Heart left ventricle (tissue), 16 donors: ENCODE results near the gene IGFL4. TPM values are rescaled to one million over a fixed set of nuclear protein-coding genes. Genes with fewer than 3 reads are reported as not detected.

Experiments
- ATAC-seq, 4 donors: fragments of 200-7000 bp; cut with Tn5 transposase; one replicate each; pipeline ENCODE4 v1.9.1; 2020 to 2022; ENCODE audit warnings: moderate library complexity in 4 of 4, mild to moderate bottlenecking in 3 of 4, moderate number of reproducible peaks in 1 of 4
- DNase-seq, 5 donors: peaks; one replicate each; pipeline ENCODE4 v3.0.0-alpha.2; 2020
- H3K27ac ChIP-seq, 12 donors: fragments of 200-600 bp; sonication (generic) in 4 of 12; one replicate each; pipeline versions ENCODE4 v1.5.0 to v1.8.0; 2016 to 2022; ENCODE audit warnings: mild to moderate bottlenecking in 2 of 12
- H3K27me3 ChIP-seq, 9 donors: fragments of 200-600 bp; sonication (generic) in 2 of 9; one replicate each; pipeline versions ENCODE4 v1.5.1 to v1.8.0; 2016 to 2022; ENCODE audit warnings: mild to moderate bottlenecking in 3 of 9
- H3K36me3 ChIP-seq, 9 donors: fragments of 200-600 bp; sonication (generic) in 2 of 9; one replicate each; pipeline versions ENCODE4 v1.5.0 to v1.8.0; 2018 to 2022; ENCODE audit warnings: mild to moderate bottlenecking in 2 of 9
- H3K4me1 ChIP-seq, 12 donors: fragments of 200-600 bp; sonication (generic) in 4 of 12; one replicate each; pipeline versions ENCODE4 v1.5.0 to v1.8.0; 2016 to 2022; ENCODE audit warnings: mild to moderate bottlenecking in 3 of 12
- H3K4me3 ChIP-seq, 12 donors: fragments of 200-600 bp; sonication (generic) in 4 of 12; one replicate each; pipeline versions ENCODE4 v1.5.0 to v1.8.0; 2017 to 2022; ENCODE audit warnings: mild to moderate bottlenecking in 9 of 12, moderate library complexity in 4 of 12
- H3K9me3 ChIP-seq, 12 donors: fragments of 200-600 bp; sonication (generic) in 4 of 12; one replicate each; pipeline versions ENCODE4 v1.5.0 to v1.8.0; 2016 to 2022; ENCODE audit warnings: mild to moderate bottlenecking in 1 of 12
- POLR2A ChIP-seq, 2 donors: fragments of 450-650 bp; IDR thresholded peaks; one replicate each; pipeline ENCODE4 v1.6.1; 2017; ENCODE audit warnings: antibody characterized with exemption in 2 of 2, mild to moderate bottlenecking in 2 of 2, moderate library complexity in 2 of 2
- WGBS, 4 donors: extraction: QIAGEN DNeasy Blood & Tissue Kit in 2 of 4; methylation state at CpG; one replicate each; pipeline versions ENCODE4 v1.1.5 to v1.1.7; 2013 to 2018; 5-methylcytosine and 5-hydroxymethylcytosine counted together
- intact Hi-C, 10 donors: fragments of 100-400 bp; cut with DNase I; formaldehyde crosslinking; loops; one replicate each; pipeline versions ENCODE4 v1.11.1 to v1.14.2; 2022
- microRNA counts, 2 donors: library from miRNA; unstranded; fragments of <30 nt; microRNA quantifications; one replicate each; lab custom pipeline; 2016
- microRNA-seq, 4 donors: library from miRNA; unstranded; fragments of <30 nt; microRNA quantifications; one replicate each; pipeline versions ENCODE4 to v1.2.0, GENCODE V29; 2017 to 2020
- polyA plus RNA-seq, 2 donors: library from polyadenylated mRNA; stranded (reverse); fragments of 200-250 nt; gene quantifications; one replicate each; pipeline ENCODE4 v1.2.3, GENCODE V29; 2013
- total RNA-seq, 9 donors: library from RNA; depleted of rRNA in 2 of 9; stranded (reverse); fragments of >200 nt in 2 of 9; fragmentation: NEBNext Ultra II Directional in 3 of 9; extraction: Animal tissue kit (Norgen Biotek cat#: 25700) in 3 of 9; gene quantifications; one replicate each; pipeline versions ENCODE4 v1.1.0 to v1.2.4, GENCODE V29; 2016 to 2023
- TF ChIP-seq, protein P1 (sequence below), 12 donors: fragments of 200-600 bp; sonication (generic) in 4 of 12; IDR thresholded peaks; one replicate each; pipeline versions ENCODE4 v1.5.0 to v1.8.0; 2018 to 2022; ENCODE audit warnings: antibody characterized with exemption in 12 of 12, mild to moderate bottlenecking in 5 of 12
- donor health status: ischemic (EF 13 %, LVEDD 7.1; RV severe dilation, severe dysfunction).
- donor health status: healthy with polysubstance abuse.
- donor health status: DM: no; HTN: yes; CAD: no.
- donor health status: DM: no; HTN: no; CAD: no.
- donor health status: ischemic (EF 25% LVEDD 6.9; RV normal size, moderate dysfunction).
- donor health status: ischemic (EF 25% LVEDD 5.7; RV mildly dilated, moderate dysfunction).
- donor health status: healthy.
- donor health status: DM: yes; HTN: yes; CAD: no.
- donor health status: ischemic (EF 35%, LVEDD 5.7; RV mildly dilated, moderate dysfunction).
- donor health status: nonischemic (EF 11% LVEDD 7.7; RV severe dilation, severe dysfunction).
- donor health status: DM: yes; HTN: yes; CAD: no.
- donor health status: PGD.
- donor health status: ischemic (EF 29% LVEDD 5.4; RV normal size, mild dysfunction).
- donor health status: nonischemic (EF 23%, LVEDD 6.1; RV moderate dilation, normal function).

The IGFL4 gene
- total and polyA plus RNA-seq, 11 donors: not detected

GRCh38 chr19:45994456-45994997, 46.3 kb downstream of the IGFL4 start:
- DNase-seq (no peak), ATAC-seq (peak in 1 of 4 donors; percentile 1)
- TF ChIP-seq, protein P1, sequence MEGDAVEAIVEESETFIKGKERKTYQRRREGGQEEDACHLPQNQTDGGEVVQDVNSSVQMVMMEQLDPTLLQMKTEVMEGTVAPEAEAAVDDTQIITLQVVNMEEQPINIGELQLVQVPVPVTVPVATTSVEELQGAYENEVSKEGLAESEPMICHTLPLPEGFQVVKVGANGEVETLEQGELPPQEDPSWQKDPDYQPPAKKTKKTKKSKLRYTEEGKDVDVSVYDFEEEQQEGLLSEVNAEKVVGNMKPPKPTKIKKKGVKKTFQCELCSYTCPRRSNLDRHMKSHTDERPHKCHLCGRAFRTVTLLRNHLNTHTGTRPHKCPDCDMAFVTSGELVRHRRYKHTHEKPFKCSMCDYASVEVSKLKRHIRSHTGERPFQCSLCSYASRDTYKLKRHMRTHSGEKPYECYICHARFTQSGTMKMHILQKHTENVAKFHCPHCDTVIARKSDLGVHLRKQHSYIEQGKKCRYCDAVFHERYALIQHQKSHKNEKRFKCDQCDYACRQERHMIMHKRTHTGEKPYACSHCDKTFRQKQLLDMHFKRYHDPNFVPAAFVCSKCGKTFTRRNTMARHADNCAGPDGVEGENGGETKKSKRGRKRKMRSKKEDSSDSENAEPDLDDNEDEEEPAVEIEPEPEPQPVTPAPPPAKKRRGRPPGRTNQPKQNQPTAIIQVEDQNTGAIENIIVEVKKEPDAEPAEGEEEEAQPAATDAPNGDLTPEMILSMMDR (IDR thresholded peaks at IDR 0.05): no peak
- TF ChIP-seq POLR2A (IDR thresholded peaks at IDR 0.05): no peak
- H3K36me3 ChIP-seq: peaks cover 0 to 5% (median 0%) of the 10 kb centered on the region in 9 donors
- peaks cover 3 to 16% (median 13%) of the 10 kb centered on the region in 12 donors for H3K4me1 ChIP-seq
- H3K9me3 ChIP-seq: no peaks in the 10 kb centered on the region
- 13 to 17% (median 13%) methylated on average over 8 of the region's 8 CpGs for WGBS, 4 donors
- intact Hi-C loops: loop anchor here in 2 of 10 donors (2.0 to 5.0 kb wide), 2 partner anchors 67 to 92 kb away; partner anchors contain the start of gene MYPOP (in 1 of the 2)
- peak overlapping the region in 11 of 12 donors; percentile 24 to 91 (median 68) for H3K4me3 ChIP-seq
- H3K27me3 ChIP-seq: peaks cover 0 to 9% (median 0%) of the 10 kb centered on the region in 9 donors
- peak overlapping the region in 3 of 12 donors; percentile 16 to 44 (median 26) for H3K27ac ChIP-seq

- peak in 1 of 5 donors; percentile 16 for DNase-seq
- no peak for ATAC-seq
- intact Hi-C loops: loop anchor here in 1 of 10 donors (5.0 kb wide), 1 partner anchor 63 kb away; no protein-coding TSS in a partner anchor
Measured at GRCh38 chr19:45990113-45990728, 50.6 kb downstream of the IGFL4 start.

More at GRCh38 chr19:45990113-45990728, 50.6 kb downstream of the IGFL4 start:
- H3K4me3 ChIP-seq: no peak overlapping the region
- no peaks in the 10 kb centered on the region for H3K27me3 ChIP-seq
- TF ChIP-seq POLR2A (IDR thresholded peaks at IDR 0.05): no peak
- TF ChIP-seq, protein P1 (IDR thresholded peaks at IDR 0.05): no peak
- H3K27ac ChIP-seq: no peak overlapping the region
- no peaks in the 10 kb centered on the region for H3K36me3 ChIP-seq
- 83 to 88% (median 86%) methylated on average over 12 of the region's 12 CpGs for WGBS, 4 donors
- peaks cover 0 to 7% (median 4%) of the 10 kb centered on the region in 12 donors for H3K4me1 ChIP-seq
- H3K9me3 ChIP-seq: no peaks in the 10 kb centered on the region

MicroRNAs within 50 kb of the gene (microRNA counts, 767-probe panel; counts per million panel counts)
- 71.6 to 309 counts per million in 2 donors for microRNA hsa-miR-769-3p (lab: Ali Mortazavi, UCI)
- 0 to 886 counts per million in 2 donors for microRNA hsa-miR-769-5p (lab: Ali Mortazavi, UCI)

Small RNA genes lying within 50 kb of the gene (microRNA-seq; reads per million reads assigned to microRNA genes)
- gene MIR769: 40.9 to 79.9 (median 47.9) reads per million in 4 donors

Other genes starting within 250 kb of the IGFL4 start
- gene DMWD, start 248.2 kb downstream of the IGFL4 start, total RNA-seq: 100 to 1,000 TPM in 1 of 9 donors, 10 to 100 TPM in 8; 47.2 to 109 (median 67.3) TPM
- 10 to 100 TPM; 41.8 to 67.3 TPM for gene DMWD, start 248.2 kb downstream of the IGFL4 start, polyA plus RNA-seq
- not detected for gene RSPH6A, start 225.7 kb downstream of the IGFL4 start, total RNA-seq
- not detected for gene RSPH6A, start 225.7 kb downstream of the IGFL4 start, polyA plus RNA-seq
- gene SYMPK, start 177.9 kb downstream of the IGFL4 start, total RNA-seq: 10 to 100 TPM; 21.9 to 47.7 (median 34.8) TPM
- gene SYMPK, start 177.9 kb downstream of the IGFL4 start, polyA plus RNA-seq: 10 to 100 TPM; 32.4 to 34.3 TPM
- gene FOXA3, start 176.7 kb downstream of the IGFL4 start, total RNA-seq: not detected
- gene FOXA3, start 176.7 kb downstream of the IGFL4 start, polyA plus RNA-seq: under 1 TPM in 1 of 2 donors, not detected in 1; 0.07 TPM
- 10 to 100 TPM; 17.7 to 40.0 (median 19.6) TPM for gene IRF2BP1, start 154.9 kb downstream of the IGFL4 start, total RNA-seq
- 10 to 100 TPM; 13.6 to 14.5 TPM for gene IRF2BP1, start 154.9 kb downstream of the IGFL4 start, polyA plus RNA-seq
- 10 to 100 TPM in 5 of 9 donors, 1 to 10 TPM in 4; 8.3 to 16.0 (median 10.6) TPM for gene MYPOP, start 138.4 kb downstream of the IGFL4 start, total RNA-seq
- gene MYPOP, start 138.4 kb downstream of the IGFL4 start, polyA plus RNA-seq: 1 to 10 TPM; 7.9 to 8.7 TPM
- not detected for gene NANOS2, start 126.2 kb downstream of the IGFL4 start, total RNA-seq
- not detected for gene NANOS2, start 126.2 kb downstream of the IGFL4 start, polyA plus RNA-seq
- 10 to 100 TPM in 1 of 9 donors, 1 to 10 TPM in 8; 2.2 to 10.0 (median 4.8) TPM for gene NOVA2, start 67.1 kb downstream of the IGFL4 start, total RNA-seq
- 1 to 10 TPM; 2.6 to 5.2 TPM for gene NOVA2, start 67.1 kb downstream of the IGFL4 start, polyA plus RNA-seq
- 10 to 100 TPM in 2 of 9 donors, 1 to 10 TPM in 7; 4.1 to 13.7 (median 7.1) TPM for gene CCDC61, start 45.5 kb downstream of the IGFL4 start, total RNA-seq
- 1 to 10 TPM; 6.4 to 6.8 TPM for gene CCDC61, start 45.5 kb downstream of the IGFL4 start, polyA plus RNA-seq
- gene PGLYRP1, start 17.9 kb downstream of the IGFL4 start, total RNA-seq: 1 to 10 TPM in 1 of 9 donors, under 1 TPM in 2, not detected in 6; 0.43 to 3.9 (median 0.63) TPM
- gene PGLYRP1, start 17.9 kb downstream of the IGFL4 start, polyA plus RNA-seq: under 1 TPM in 1 of 2 donors, not detected in 1; 0.24 TPM
- not detected for gene IGFL3, start 83.7 kb upstream of the IGFL4 start, total RNA-seq
- not detected for gene IGFL3, start 83.7 kb upstream of the IGFL4 start, polyA plus RNA-seq
- 1 to 10 TPM in 1 of 9 donors, not detected in 8; 1.4 TPM for gene IGFL2, start 107.2 kb upstream of the IGFL4 start, total RNA-seq
- gene IGFL2, start 107.2 kb upstream of the IGFL4 start, polyA plus RNA-seq: not detected
- not detected for gene IGFL1, start 188.7 kb upstream of the IGFL4 start, total RNA-seq
- not detected for gene IGFL1, start 188.7 kb upstream of the IGFL4 start, polyA plus RNA-seq